ENCODE measurements around the gene FRAS1.
"Not testable (repeated sequence)": the region's sequence is repeated elsewhere in the genome, so short reads cannot be mapped to it uniquely, and the experiment has no call there.

FRAS1 gene

DNA sequence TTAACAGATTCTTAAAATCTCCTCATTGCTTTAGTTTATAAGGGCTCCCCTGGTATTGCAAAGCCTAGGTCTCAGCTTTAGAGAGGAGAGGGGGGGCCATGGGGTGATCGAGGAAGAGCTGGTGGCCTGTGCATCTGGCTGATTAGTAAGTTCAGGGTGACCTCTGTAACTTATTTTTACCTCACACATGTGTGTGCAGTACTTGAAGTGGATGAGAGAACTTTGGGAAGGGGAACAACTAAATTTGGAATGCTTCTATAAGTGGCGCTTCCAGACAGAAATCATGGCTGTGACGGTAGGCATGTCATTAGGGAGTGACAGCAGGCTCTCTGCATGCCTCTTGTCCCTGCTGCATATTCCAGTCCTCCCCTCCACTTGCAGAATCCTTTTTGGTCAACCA lies 41.9 kb downstream of the FRAS1 start:
- FAIRE-seq (no peak), DNase-seq (ENCODE audit: insufficient read length, low spot score) (no peak)

DNA sequence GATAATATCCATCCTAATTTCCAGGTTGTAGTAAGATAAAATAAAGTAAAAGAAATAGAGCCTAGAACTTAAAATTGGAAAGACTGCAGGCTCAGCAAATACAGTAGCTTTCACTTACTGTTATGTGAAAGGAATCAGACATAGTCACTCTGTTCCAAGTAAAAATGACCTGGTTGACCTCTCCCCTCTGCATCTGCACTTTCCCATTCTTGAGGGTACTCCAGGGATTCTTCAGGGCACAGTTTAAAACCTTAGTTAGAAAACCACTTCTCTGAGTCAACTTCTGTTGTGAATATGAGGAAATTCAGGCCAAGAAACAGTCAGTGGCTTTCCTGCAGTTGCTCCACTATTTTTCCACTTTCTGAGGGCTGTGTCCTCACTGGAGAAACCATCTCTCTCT lies 42.9 kb downstream of the FRAS1 start:
- DNase-seq (ENCODE audit: insufficient read length, low spot score) (no peak), FAIRE-seq (no peak)

DNA sequence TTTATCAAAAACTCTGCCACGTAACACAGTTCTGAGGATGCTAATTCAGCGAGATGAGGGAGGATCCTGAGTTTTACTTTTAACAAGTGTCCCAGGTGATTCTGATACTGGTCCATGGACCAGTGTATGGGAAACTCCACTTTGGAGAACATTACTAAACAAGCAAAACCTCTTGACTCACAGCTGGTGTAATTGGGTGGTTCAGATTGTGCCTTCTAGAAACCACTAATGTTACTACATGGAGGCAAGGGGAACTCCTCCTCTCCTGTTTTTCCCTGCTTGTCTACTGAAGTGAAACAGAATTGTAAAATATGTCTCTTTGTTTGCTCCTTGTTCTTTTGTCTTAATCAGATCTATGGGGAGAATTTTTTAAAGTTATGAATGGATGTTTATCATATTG lies 62.6 kb downstream of the FRAS1 start:
- DNase-seq (ENCODE audit: insufficient read length, low spot score) (no peak), FAIRE-seq (no peak)

DNA sequence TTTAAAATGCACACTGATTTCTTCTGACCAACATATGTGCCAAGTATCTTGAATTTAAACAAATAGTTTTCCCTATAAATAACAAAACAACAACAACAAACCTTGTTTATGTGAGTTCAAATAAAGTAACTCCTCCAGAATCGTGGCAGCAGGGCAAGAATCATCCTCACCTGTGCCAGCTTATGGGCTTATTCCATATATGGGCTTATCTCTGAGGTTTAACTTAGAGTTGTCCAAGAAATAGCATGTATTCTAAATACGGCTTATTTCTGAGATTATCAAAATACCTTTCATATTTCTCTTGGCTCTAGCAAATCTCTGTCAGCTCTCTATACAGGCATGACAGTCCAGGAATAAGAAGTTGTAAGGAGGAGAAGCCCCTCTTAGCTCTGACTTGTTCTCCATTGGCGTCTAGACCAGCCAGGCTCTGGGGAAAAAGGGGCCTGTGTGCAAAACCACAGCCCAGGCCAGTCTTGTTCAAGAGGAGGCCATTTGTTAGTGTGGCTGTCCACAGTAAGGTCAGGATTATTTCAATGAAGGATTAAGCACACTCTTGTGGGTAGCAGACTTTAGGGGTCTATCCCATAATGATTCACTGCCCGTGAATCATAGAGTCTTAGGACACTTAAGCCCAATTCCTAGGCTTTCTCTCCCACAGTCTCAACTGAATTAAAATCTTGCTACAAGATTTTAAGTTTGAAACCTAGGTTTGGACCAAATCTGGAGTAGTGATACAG lies 63.2 kb downstream of the FRAS1 start:
- DNase-seq (ENCODE audit: insufficient read length, low spot score) (no peak), FAIRE-seq (no peak)

DNA sequence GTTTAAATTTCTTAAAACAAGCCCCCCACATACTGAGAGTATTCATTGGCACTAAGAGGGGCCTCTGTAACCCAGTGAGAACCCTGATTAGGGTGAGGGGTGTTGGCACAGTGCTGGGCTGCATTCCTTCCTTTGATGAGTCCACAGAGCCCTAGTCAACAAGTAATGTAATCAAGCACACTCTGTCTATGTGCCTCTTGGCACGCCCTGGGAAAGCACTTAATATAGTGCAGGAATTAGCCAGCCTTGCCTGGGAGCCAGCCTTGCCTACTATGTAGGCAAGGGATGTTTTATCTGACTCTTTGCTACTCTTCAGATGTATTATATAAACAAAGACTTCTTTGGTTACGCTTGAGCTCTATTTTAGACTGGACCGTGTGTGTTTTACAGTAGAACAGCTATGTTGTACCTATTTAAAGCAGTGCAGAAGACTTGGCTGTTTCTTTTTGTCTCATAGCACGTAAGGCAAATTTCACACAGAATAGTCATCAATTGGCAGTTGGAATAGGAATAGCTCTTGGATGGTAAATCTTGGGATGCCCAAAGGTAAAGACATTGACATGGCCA lies 64.3 kb downstream of the FRAS1 start:
- FAIRE-seq: no peak

DNA sequence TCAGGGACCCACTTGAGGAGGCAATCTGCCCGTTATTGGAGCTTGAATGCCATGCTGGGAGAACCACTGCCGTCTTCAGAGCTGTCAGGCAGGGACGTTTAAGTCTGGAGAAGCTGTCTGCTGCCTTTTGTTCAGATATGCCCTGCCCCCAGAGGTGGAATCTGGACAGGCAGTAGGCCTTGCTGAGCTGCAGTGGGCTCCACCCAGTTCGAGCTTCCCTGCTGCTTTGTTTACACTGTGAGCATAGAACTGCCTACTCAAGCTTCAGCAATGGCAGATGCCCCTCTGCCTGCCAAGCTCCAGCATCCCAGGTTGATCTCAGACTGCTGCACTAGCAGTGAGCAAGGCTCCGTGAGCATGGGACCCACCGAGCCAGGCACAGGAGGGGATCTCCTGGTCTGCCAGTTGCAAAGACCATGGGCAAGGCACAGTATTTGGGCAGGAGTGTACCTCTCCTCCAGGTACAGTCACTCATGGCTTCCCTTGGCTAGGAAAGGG lies 68.8 kb downstream of the FRAS1 start:
- DNase-seq (ENCODE audit: insufficient read length, low spot score); FAIRE-seq: not testable (repeated sequence)

More for the DNA sequence above, 64.3 kb downstream of the FRAS1 start:
- DNase-seq (ENCODE audit: insufficient read length, low spot score): no peak

DNA sequence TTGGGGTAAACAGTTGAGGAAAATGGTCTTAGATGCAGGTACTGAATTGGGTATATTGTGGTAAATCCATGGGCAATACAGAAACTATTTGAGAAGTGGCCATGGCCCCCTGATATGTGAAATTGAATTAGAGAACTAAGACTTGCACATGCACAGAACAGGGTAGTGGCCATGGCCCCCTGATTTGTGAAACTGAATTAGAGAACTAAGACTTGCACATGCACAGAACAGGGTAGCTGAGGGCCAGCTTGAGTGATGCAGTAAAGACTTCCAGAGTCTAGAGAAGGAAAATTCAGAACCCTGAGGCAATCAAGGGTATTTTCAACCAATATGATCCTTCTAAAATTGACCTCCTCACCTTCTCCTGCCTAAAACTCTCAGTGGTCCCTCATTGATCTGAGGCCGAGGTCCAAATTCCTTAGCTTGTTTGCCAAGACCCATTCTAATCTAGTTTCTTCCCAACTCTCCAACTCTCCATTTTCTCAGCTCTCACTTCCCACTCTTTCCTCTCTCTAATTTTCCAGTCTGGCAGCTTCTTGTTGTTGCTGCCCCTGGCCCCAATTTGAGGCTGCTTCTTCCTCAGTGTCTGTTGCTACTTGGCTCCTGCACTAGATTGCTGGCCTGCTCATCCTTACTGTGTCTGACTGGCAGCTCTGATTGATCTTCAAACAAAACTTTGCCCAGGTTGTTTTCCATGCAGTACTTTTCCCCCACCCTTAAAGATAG lies 72.4 kb downstream of the FRAS1 start:
- DNase-seq (ENCODE audit: insufficient read length, low spot score): no peak
- no peak for FAIRE-seq

DNA sequence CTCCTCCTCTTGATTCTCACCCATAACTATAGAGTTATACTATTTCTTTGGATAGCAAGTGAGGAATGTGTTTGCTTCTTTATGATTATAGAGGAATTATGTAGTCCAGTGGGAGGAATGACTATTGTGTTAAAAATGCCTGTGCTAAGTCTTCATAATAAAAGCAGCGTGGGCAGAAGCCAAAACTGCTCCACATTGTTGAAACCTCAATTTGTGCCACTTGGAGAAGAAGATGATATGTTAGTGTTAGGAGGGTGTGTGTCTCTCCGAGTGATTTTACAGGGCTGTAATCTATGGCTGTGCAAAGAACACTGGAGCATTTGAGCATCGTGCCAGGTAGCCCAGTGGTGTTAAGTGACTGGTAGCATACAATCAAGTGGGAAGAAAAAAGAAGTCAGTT lies 74.3 kb downstream of the FRAS1 start:
- no peak for FAIRE-seq
- DNase-seq (ENCODE audit: insufficient read length, low spot score): no peak

DNA sequence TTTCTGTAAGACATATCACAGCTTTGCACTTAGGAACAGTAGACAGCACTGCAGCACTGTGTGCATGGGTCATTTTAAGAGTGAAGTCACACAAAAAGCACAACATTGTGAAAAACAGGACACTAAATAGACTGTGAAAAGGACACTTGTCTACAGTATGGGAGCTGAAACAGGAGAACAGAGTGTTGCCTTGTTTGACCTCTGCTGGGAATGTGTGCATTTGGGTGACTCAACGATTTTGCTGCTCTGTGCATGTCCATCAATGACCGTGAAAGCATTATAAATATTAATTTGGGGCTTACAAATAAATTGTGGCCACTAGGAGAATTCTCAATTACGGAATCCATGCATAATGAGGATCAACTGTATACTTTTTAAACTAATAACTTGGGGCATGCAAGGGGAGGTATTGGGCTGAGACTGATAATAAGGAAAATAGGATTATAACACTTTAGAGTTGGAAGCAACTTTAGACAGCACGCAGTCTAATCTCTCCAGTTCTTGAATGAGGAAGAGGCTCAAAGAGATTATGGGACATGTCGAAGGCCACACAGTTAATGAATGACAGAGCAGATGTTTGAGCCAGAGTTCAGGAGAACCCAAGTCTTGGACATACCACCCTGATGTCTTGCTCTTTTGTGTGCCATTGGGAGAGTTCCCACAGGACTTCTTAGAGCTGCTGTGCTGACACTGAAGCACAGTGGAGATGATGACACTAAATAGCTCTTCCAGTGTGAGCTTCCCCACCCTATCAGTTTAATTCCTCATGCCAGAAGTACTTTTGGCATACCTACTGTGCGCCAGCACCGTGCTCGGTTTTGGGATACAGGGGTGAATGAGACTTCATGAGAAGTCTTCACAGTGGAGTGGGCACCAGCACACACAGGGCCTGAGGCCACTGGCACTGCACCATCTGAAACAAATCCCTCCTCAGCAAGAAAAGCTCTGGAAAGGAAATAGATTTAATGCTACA lies 79.3 kb downstream of the FRAS1 start:
- FAIRE-seq: no peak

DNA sequence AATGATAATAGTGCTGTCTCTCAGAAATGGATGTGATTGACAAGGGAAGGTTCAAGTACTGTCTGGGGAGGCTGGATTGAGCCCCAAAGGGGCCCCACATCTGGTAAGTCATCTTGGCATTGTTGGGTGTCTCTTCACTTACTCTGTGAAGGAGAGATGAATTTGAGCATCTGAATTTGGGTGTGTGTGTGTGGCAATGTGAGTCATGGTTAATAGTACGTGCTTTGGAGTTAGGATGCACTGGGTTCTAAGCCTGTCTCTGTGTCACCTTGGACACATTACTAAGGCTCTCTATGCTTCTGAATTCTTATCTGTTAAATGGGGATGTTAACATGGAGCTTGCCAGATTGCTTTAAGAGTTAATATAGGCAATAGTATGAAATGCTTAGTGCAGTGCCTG lies 80.4 kb downstream of the FRAS1 start:
- FAIRE-seq (no peak), DNase-seq (ENCODE audit: insufficient read length, low spot score) (no peak)

More for the DNA sequence above, 79.3 kb downstream of the FRAS1 start:
- DNase-seq (ENCODE audit: insufficient read length, low spot score): no peak

DNA sequence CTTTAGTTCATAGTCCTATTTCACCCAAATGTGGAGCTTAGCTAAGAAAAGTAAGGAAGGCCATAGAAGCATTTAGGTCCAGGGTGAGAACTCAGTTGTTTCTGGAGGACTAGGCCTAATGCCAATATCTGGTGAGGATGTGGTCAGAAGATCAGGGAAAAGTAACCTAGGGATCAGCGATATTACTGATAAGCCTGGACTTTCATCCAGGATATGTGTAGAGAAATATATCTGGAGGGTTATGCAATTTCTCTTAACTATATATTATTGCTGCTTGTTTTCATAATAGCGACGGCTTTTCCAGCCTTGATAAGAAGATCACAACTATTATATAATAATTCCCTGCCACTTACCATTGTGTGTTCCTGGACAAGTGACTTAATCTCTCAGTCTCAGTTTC lies 81.1 kb downstream of the FRAS1 start:
- FAIRE-seq: no peak
- DNase-seq (ENCODE audit: insufficient read length, low spot score): no peak

DNA sequence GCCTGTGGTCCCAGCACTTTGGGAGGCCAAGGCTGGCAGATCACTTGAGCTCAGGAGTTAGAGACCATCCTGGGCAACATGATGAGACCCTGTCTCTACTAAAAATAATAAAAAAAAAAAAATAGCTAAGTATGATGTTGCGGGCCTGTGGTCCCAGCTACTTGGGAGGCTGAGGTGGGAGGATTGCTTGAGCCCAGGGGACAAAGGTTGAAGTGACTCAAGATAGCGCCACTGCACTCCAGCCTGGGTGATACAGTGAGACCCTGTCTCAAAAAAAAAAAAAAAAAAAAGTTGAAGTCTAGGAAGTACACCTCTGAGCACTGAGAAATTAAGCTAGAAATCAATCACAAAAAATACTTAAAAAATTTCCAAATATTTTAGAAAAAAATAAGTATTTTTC lies 86.5 kb downstream of the FRAS1 start:
- FAIRE-seq (no peak), DNase-seq (ENCODE audit: insufficient read length, low spot score) (no peak)

DNA sequence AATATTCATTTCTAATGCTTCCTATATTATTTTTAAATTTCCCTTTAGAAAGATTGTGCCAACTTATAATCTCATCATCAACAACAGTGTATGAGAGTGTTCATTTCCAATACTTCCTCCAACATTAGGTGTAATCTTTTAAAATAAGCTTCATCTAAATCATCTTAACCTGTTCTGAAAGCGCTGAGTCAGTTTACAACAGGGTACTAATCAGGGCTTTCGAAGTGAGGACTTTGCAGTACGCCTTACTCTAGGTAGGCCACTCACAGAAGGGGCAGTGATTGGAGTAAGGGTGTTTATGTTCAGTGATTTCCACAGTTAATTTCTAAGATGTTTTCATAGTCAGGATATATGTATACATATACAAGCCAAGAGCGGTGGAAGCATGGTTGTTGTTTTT lies 87.9 kb downstream of the FRAS1 start:
- no peak for FAIRE-seq

DNA sequence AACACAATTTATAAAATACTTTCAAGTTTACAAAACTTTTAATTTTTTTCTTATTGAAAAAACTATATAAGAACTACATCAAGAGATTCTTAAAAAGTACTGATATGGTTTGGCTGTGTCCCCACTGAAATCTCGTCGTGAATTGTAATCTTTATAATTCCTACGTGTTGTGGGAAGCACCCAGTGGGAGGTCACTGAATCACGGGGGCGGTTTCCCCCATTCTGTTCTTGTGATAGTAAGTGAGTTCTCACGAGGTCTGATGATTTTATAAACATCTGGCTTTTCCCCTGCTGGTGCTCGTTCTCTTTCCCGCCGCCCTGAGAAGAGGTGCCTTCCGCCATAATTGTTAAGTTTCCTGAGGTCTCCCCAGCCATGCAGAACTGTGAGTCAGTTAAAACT lies 88.5 kb downstream of the FRAS1 start:
- no peak for FAIRE-seq
- DNase-seq (ENCODE audit: insufficient read length, low spot score): no peak

More for the DNA sequence above, 87.9 kb downstream of the FRAS1 start:
- DNase-seq (ENCODE audit: insufficient read length, low spot score): no peak

DNA sequence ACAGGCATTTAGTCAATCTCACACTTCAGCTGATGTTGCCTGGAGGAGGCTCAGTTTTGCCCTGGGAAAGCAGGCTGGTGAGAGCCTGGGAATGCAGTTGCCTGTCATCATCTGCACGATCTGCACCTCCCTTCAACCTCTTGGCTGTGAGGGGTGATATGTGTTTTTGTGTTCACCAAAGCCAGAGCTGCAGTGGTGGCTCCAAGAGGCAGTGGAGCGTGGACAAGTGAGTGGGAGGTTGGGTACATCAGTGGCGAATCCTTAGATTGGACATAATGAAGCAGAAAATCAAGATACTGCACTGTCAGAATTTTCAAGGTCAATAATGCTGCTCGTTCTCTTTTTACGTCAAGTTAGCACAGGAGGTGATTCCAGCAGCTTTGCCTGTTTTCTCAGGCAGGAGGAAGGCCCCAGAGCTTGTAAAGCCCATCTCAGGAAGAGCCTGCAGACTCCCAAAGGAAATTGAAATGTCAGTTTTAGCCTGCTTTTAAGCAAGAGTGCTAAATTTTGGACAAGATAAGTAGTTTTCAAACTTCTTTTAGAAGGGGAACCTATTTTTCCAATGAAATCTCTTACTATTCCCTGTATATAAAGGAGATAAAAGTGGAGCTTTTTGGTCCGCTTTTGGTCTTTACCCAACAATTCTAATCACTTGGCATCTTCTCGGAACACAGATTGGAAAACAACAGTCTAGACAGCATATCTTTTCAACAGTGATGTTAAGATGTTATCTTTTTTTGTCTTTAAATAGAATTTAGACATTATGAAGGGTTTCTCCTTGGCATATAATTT lies 92.8 kb downstream of the FRAS1 start:
- FAIRE-seq: no peak

DNA sequence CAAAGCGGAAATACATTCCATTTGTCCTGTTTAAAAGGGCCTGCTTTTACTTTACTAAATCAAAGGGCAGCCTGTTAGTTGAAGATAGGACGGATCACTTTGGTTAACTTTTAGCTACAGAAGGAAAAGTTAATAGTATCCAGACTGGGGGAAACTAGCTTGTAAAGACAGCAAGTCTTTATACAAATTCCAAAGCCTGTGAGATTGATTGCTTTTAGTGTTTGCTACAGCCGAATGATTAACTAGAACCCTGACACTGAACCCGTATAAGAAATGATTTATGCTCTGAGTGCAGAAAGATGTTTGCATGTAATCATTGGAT lies 93.4 kb downstream of the FRAS1 start:
- FAIRE-seq: no peak
- no peak for DNase-seq (ENCODE audit: insufficient read length, low spot score)

More for the DNA sequence above, 92.8 kb downstream of the FRAS1 start:
- no peak for DNase-seq (ENCODE audit: insufficient read length, low spot score)

DNA sequence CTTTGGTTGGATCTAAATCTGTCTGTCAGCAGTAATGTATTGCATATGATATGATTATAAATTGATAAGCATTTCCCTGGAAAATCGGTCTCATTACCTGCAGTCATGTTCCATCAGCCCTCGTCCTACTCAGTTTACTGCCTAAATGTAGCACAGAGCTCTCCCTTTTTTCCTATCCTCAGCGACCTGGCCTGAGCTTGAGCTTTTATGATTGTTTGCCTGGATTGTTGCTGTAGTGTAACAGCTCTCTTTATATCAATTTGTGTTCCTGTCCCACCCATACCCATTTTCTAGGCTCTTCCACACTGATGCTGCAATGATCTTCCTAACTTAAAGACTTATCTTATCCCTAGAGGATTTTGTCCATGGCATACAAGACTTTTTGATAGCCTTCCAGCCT lies 95.7 kb downstream of the FRAS1 start:
- no peak for DNase-seq (ENCODE audit: insufficient read length, low spot score)
- FAIRE-seq: no peak

DNA sequence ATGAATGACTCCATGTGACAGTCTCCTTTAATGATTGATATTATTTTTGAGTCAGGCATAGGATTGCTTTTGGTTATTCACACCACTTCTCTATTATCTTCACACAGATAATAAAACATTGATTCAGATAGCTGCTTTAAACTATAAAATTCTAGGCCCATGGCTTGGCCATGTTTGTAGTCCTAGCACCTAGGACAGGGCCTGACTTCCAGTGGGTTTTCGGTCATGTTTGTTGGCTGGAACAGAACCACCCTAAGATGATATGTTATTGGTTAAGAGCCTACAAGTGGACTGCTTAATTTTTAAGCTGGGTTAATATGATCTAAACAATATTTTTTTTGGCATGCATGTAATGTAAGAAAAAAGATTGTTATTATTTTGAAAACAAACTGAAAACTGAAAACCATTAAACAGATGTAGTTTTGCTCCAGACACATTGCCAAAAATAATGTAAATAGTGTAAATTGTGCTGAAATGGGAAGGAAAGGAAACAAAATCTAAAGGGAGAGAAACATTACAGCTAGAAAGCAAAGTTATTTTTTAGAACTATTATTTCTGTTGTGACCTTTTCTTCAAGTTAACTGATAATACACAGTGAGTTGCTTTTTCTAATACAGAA lies 98.0 kb downstream of the FRAS1 start:
- DNase-seq (ENCODE audit: insufficient read length, low spot score): no peak
- FAIRE-seq: no peak

DNA sequence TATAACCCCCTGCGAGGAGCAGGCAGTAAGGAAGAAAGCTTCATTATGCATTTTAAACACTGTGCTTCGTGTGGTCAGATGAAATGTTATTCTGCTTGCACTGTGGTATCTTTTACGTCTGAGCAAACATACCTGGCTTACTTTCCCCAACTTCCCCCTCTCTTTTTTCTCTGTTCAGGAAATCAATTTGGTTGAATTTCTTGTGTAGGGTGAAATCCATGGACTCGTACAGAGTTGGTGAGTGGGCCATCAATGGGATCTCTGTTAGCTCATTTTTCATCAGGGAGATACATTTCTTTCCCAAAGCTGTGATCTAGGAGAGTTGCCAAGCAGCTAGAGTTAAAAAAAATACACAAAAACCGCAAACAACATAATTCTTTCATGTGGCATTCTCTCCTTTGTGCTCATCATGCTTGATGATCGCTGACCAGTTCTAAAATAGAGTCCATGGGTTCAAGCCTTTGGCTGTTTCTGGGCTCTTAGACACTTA lies 98.5 kb downstream of the FRAS1 start:
- DNase-seq (ENCODE audit: insufficient read length, low spot score) (no peak), FAIRE-seq (no peak)

All from HTR-8/SVneo (cell line).